Measurements from ENCODE around the gene ABCD1.

GRCh38 chrX:153767674-153768055, 43.0 kb downstream of the ABCD1 start:
- TF ChIP-seq CTCF (conservative IDR thresholded peaks at IDR 0.05) (no peak), ZFX (IDR thresholded peaks at IDR 0.05) (no peak)
